Measurements from ENCODE around the gene BCOR.

BCOR gene

DNA sequence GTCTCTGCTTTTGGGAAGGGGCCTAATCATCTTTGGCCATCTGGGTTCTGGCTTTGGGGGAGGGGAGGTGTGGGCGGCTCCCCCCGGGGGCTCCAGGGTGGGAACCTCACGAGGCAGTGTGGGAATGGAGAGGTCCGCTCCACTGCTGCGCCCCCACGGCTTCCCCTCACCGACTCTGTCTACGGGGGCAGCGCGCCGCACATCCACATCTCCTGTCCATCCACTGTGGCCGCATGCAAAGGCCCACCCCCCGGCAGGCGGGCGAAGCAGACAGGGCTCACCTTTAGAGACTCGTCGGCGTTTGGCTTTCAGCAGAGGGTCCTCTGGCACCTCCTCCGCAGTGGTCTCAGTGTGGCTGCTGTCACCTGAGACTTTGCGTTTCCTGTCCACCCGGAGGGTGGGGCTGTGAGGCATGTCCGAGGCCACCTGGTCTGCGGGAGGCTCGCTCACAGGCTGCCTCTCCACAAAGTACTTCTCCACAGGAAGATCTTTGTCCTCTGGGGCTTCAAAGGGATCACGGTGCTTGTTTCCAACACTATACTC is 33.6 kb downstream of the BCOR start:
- Histone ChIP-seq H4K20me1 (ENCODE audit: insufficient read depth, low read length) (peaks cover 54% of the 10 kb centered on the region), H3K9ac (ENCODE audit: low read depth, low read length) (no peak overlapping the region), H3K4me3 (ENCODE audit: low read depth in 1 of 2, low read length in 2 of 2) (no peak overlapping the region), H3K27me3 (ENCODE audit: insufficient read depth, low read length, poor library complexity) (no peaks in the 10 kb centered on the region), H3K27ac (ENCODE audit: low read length) (no peak overlapping the region), H3K36me3 (ENCODE audit: insufficient read depth, low read length) (peaks cover 97% of the 10 kb centered on the region), H3K9me3 (ENCODE audit: insufficient read depth, low read length, severe bottlenecking) (no peaks in the 10 kb centered on the region), H3K4me2 (ENCODE audit: insufficient read depth, low read length) (no peak overlapping the region), H3K4me1 (ENCODE audit: insufficient read depth, low read length) (no peaks in the 10 kb centered on the region), H3K79me2 (ENCODE audit: insufficient read depth, low read length) (peaks cover 45% of the 10 kb centered on the region), H2AFZ (ENCODE audit: low read depth, low read length) (no peak overlapping the region)
- DNase-seq (no peak), ATAC-seq (ENCODE audit: insufficient read depth, low read depth) (no peak)
- TF ChIP-seq, protein P1, sequence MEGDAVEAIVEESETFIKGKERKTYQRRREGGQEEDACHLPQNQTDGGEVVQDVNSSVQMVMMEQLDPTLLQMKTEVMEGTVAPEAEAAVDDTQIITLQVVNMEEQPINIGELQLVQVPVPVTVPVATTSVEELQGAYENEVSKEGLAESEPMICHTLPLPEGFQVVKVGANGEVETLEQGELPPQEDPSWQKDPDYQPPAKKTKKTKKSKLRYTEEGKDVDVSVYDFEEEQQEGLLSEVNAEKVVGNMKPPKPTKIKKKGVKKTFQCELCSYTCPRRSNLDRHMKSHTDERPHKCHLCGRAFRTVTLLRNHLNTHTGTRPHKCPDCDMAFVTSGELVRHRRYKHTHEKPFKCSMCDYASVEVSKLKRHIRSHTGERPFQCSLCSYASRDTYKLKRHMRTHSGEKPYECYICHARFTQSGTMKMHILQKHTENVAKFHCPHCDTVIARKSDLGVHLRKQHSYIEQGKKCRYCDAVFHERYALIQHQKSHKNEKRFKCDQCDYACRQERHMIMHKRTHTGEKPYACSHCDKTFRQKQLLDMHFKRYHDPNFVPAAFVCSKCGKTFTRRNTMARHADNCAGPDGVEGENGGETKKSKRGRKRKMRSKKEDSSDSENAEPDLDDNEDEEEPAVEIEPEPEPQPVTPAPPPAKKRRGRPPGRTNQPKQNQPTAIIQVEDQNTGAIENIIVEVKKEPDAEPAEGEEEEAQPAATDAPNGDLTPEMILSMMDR (IDR thresholded peaks at IDR 0.05; ENCODE audit: borderline replicate concordance, extremely low read depth, low read length, poor library complexity, severe bottlenecking): no peak

DNA sequence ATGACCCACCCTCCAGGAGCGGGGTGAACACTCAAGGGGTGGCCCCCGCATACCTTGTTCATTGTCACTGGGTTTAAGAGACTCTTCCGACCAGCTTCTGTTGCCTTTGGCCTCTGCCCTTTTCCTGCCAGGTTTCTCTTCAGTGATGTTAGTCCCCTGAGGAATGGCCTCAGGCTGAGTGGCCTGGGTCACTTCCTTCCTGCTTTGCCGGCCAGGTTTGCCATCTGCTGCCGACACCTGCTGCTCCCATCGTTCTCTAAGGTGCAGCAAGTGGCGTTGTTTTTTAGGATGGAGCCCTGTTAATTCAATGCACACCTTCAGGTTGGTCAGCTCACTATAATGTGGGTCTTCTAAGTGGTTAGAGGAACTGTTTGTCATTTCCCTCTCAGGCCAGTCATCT is 34.2 kb downstream of the BCOR start:
- H2AFZ ChIP-seq (ENCODE audit: low read depth, low read length): no peak overlapping the region
- H3K9ac ChIP-seq (ENCODE audit: low read depth, low read length): no peak overlapping the region
- H3K4me1 ChIP-seq (ENCODE audit: insufficient read depth, low read length): no peaks in the 10 kb centered on the region
- no peak overlapping the region for H3K27ac ChIP-seq (ENCODE audit: low read length)
- H3K9me3 ChIP-seq (ENCODE audit: insufficient read depth, low read length, severe bottlenecking): no peaks in the 10 kb centered on the region
- H3K27me3 ChIP-seq (ENCODE audit: insufficient read depth, low read length, poor library complexity): no peaks in the 10 kb centered on the region
- H3K79me2 ChIP-seq (ENCODE audit: insufficient read depth, low read length): peaks cover 39% of the 10 kb centered on the region
- DNase-seq (no peak), ATAC-seq (ENCODE audit: insufficient read depth, low read depth) (no peak; the same call in 2 of the 3 replicates)
- H4K20me1 ChIP-seq (ENCODE audit: insufficient read depth, low read length): peaks cover 48% of the 10 kb centered on the region
- no peak overlapping the region for H3K4me3 ChIP-seq (ENCODE audit: low read depth in 1 of 2, low read length in 2 of 2)
- no peak overlapping the region for H3K4me2 ChIP-seq (ENCODE audit: insufficient read depth, low read length)
- TF ChIP-seq, protein P1 (IDR thresholded peaks at IDR 0.05; ENCODE audit: borderline replicate concordance, extremely low read depth, low read length, poor library complexity, severe bottlenecking): no peak
- peaks cover 97% of the 10 kb centered on the region for H3K36me3 ChIP-seq (ENCODE audit: insufficient read depth, low read length)

DNA sequence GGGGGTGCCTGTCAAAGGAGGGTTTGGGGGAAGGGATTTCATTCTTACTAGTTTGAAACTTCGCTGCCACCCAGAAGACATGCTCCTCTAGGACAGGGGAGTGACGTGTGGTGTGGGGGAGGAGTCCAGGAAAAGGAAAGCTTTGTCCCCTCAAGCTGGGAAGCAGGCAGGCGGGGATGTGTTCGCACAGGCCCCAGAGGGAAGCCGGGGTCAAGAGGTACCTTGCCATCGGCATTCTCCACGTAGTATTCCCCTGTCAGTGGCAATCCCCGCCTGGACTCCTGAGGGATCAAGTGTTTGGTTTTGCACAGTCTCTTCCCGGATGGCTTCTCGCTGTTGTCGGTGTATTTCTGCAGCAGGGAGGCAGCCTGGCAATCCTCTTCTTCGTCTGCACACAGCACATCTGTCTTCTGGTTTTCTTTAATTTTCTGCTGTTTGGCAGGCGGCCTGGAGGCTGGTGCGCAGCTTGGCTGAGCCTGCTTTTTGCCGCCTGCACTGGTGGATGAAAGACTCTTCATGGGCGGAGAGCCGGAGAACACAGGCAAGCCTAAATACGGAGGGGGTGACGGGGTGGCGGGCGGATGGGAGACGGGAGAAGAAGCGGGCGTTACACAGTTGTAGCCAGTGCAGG is 35.1 kb downstream of the BCOR start:
- TF ChIP-seq EZH2 (IDR thresholded peaks at IDR 0.05; ENCODE audit: borderline replicate concordance, low read depth, low read length, severe bottlenecking): no peak
- TF ChIP-seq, protein P1 (IDR thresholded peaks at IDR 0.05; ENCODE audit: borderline replicate concordance, extremely low read depth, low read length, poor library complexity, severe bottlenecking): no peak
- Histone ChIP-seq H2AFZ (ENCODE audit: low read depth, low read length) (no peak overlapping the region), H3K36me3 (ENCODE audit: insufficient read depth, low read length) (peaks cover 98% of the 10 kb centered on the region), H3K4me1 (ENCODE audit: insufficient read depth, low read length) (no peaks in the 10 kb centered on the region), H3K9ac (ENCODE audit: low read depth, low read length) (no peak overlapping the region), H3K9me3 (ENCODE audit: insufficient read depth, low read length, severe bottlenecking) (no peaks in the 10 kb centered on the region), H3K27me3 (ENCODE audit: insufficient read depth, low read length, poor library complexity) (no peaks in the 10 kb centered on the region), H3K4me3 (ENCODE audit: low read depth in 1 of 2, low read length in 2 of 2) (no peak overlapping the region), H3K4me2 (ENCODE audit: insufficient read depth, low read length) (no peak overlapping the region), H3K79me2 (ENCODE audit: insufficient read depth, low read length) (peaks cover 30% of the 10 kb centered on the region), H3K27ac (ENCODE audit: low read length) (no peak overlapping the region), H4K20me1 (ENCODE audit: insufficient read depth, low read length) (peaks cover 41% of the 10 kb centered on the region)
- no peak for ATAC-seq (ENCODE audit: insufficient read depth, low read depth)
- DNase-seq: no peak

Measured in DND-41 (cell line).